NB4 (cell line): Measurements from ENCODE around the gene LYSMD2.

Experiments
- CTCF ChIP-seq: IDR thresholded peaks from one replicate; pipeline ENCODE4 v1.5.1; 2012; ENCODE audit warnings: low read depth, low read length
- MAX ChIP-seq: IDR thresholded peaks from 2 replicates; pipeline ENCODE4 v1.6.1; 2011; ENCODE audit warnings: low read depth, low read length
- POLR2A ChIP-seq: IDR thresholded peaks from 2 replicates; pipeline ENCODE4 v1.6.1; 2011; ENCODE audit warnings: mild to moderate bottlenecking; ENCODE audit not compliant: insufficient read length; ENCODE audit errors: extremely low read depth

GRCh38 chr15:51718219-51718618 is 19.2 kb downstream of the LYSMD2 start:
- no peak for TF ChIP-seq CTCF
- no peak for TF ChIP-seq POLR2A
- no peak for TF ChIP-seq MAX
